ENCODE results near the gene TASOR2.

GRCh38 chr10:5710859-5711258 lies 26.2 kb downstream of the TASOR2 start:
- TF ChIP-seq CTCF (IDR thresholded peaks at IDR 0.05; ENCODE audit: low read depth, low read length, poor library complexity, severe bottlenecking) (no peak), EZH2phosphoT487 (IDR thresholded peaks at IDR 0.05; ENCODE audit: borderline replicate concordance, low read length) (no peak)
